ENCODE results near the gene SLC46A1. TPM values are rescaled to one million over a fixed set of nuclear protein-coding genes. Genes with fewer than 3 reads are reported as not detected.

SLC46A1 gene
- total RNA-seq, 4 donors from 2014 or later = 2.5 to 92.6 (median 15.5) TPM

- no peak for TF ChIP-seq POLR2A (IDR thresholded peaks at IDR 0.05)
- no peak for TF ChIP-seq CTCF (IDR thresholded peaks at IDR 0.05)
- Histone ChIP-seq H3K4me3 (no peak overlapping the region), H3K9me3 (no peaks in the 10 kb centered on the region), H3K36me3 (peaks cover 0 to 35% (median 0%) of the 10 kb centered on the region in 3 donors), H3K27me3 (no peaks in the 10 kb centered on the region), H3K27ac (no peak overlapping the region), H3K4me1 (peaks cover 0 to 18% (median 4%) of the 10 kb centered on the region in 4 donors)
- DNase-seq = no peak
Measured at GRCh38 chr17:28386391-28386790, 19.6 kb downstream of the SLC46A1 start.

GRCh38 chr17:28385406-28385805 is 20.6 kb downstream of the SLC46A1 start:
- peaks cover 0 to 26% (median 0%) of the 10 kb centered on the region in 3 donors for H3K36me3 ChIP-seq
- peak overlapping the region; percentile 46 to 65 (median 58) for H3K4me3 ChIP-seq
- H3K9me3 ChIP-seq = no peaks in the 10 kb centered on the region
- peaks cover 0 to 28% (median 4%) of the 10 kb centered on the region in 4 donors for H3K4me1 ChIP-seq
- TF ChIP-seq CTCF (IDR thresholded peaks at IDR 0.05) = no peak
- no peak for TF ChIP-seq POLR2A (IDR thresholded peaks at IDR 0.05)
- peak in 1 of 3 donors; percentile 24 for DNase-seq
- no peaks in the 10 kb centered on the region for H3K27me3 ChIP-seq
- H3K27ac ChIP-seq = peak overlapping the region in 2 of 4 donors; percentile 75 to 85

GRCh38 chr17:28385037-28385400 is 21.0 kb downstream of the SLC46A1 start:
- Histone ChIP-seq H3K9me3 (no peaks in the 10 kb centered on the region), H3K36me3 (peaks cover 0 to 22% (median 0%) of the 10 kb centered on the region in 3 donors), H3K4me3 (peak overlapping the region; percentile 46 to 65 (median 58)), H3K4me1 (peaks cover 0 to 28% (median 4%) of the 10 kb centered on the region in 4 donors), H3K27ac (peak overlapping the region; percentile 39 to 85 (median 66)), H3K27me3 (no peaks in the 10 kb centered on the region)
- TF ChIP-seq CTCF (IDR thresholded peaks at IDR 0.05) = no peak
- no peak for TF ChIP-seq POLR2A (IDR thresholded peaks at IDR 0.05)
- DNase-seq = peak in 2 of 3 donors; percentile 60 to 70

- peak overlapping the region; percentile 46 to 65 (median 58) for H3K4me3 ChIP-seq
- peak overlapping the region; percentile 39 to 85 (median 66) for H3K27ac ChIP-seq
- TF ChIP-seq POLR2A (IDR thresholded peaks at IDR 0.05) (peak; percentile 66 to 72), CTCF (IDR thresholded peaks at IDR 0.05) (peak in 1 of 6 experiments; percentile 11)
- H3K36me3 ChIP-seq = peaks cover 0 to 17% (median 0%) of the 10 kb centered on the region in 3 donors
- peak; percentile 55 to 90 (median 88) for DNase-seq
- H3K27me3 ChIP-seq = no peaks in the 10 kb centered on the region
- peaks cover 0 to 28% (median 4%) of the 10 kb centered on the region in 4 donors for H3K4me1 ChIP-seq
- no peaks in the 10 kb centered on the region for H3K9me3 ChIP-seq
Measured at GRCh38 chr17:28384281-28385036, 21.6 kb downstream of the SLC46A1 start.

- TF ChIP-seq CTCF (IDR thresholded peaks at IDR 0.05) = peak in 4 of 6 experiments; percentile 15 to 55 (median 48)
- TF ChIP-seq POLR2A (IDR thresholded peaks at IDR 0.05) = no peak
- no peak overlapping the region for H3K27ac ChIP-seq
- peak overlapping the region in 2 of 4 donors; percentile 30 to 34 for H3K4me3 ChIP-seq
- peak in 2 of 3 donors; percentile 57 to 70 for DNase-seq
- no peaks in the 10 kb centered on the region for H3K36me3 ChIP-seq
- no peaks in the 10 kb centered on the region for H3K9me3 ChIP-seq
- peaks cover 0 to 28% (median 4%) of the 10 kb centered on the region in 4 donors for H3K4me1 ChIP-seq
- no peaks in the 10 kb centered on the region for H3K27me3 ChIP-seq
Measured at GRCh38 chr17:28381141-28381825, 24.7 kb downstream of the SLC46A1 start.

Data from Peyer's patch (tissue), 4 donors.